Central memory CD8-positive, alpha-beta T cell (primary cell): ENCODE results near the gene DEPDC1B.

Experiments
- ATAC-seq: fragments of 150-1000 bp; cut with Tn5 transposase; replicated peaks from 2 replicates; pipeline ENCODE4 v1.10.0; 2022; ENCODE audit warnings: mild to moderate bottlenecking, moderate FRiP score, moderate number of reproducible peaks; ENCODE audit not compliant: poor library complexity, severe bottlenecking; ENCODE audit errors: extremely low read depth
- DNase-seq, 2 donors: peaks; one replicate each; pipeline ENCODE4 v3.0.0; 2021; ENCODE audit warnings: low spot score in 2 of 2
- H3K27ac Mint-ChIP-seq: one replicate; pipeline ENCODE4 v1.8.0; 2022; ENCODE audit warnings: low read depth, mild to moderate bottlenecking, moderate library complexity, mixed read lengths
- H3K27me3 Mint-ChIP-seq: one replicate; pipeline ENCODE4 v1.8.0; 2022; ENCODE audit warnings: mixed read lengths
- H3K36me3 Mint-ChIP-seq: one replicate; pipeline ENCODE4 v1.8.0; 2022; ENCODE audit warnings: mild to moderate bottlenecking, moderate library complexity, mixed read lengths; ENCODE audit not compliant: insufficient read depth
- H3K4me1 Mint-ChIP-seq: one replicate; pipeline ENCODE4 v1.8.0; 2022; ENCODE audit warnings: mixed read lengths
- H3K4me3 Mint-ChIP-seq: one replicate; pipeline ENCODE4 v1.8.0; 2022; ENCODE audit warnings: mild to moderate bottlenecking, moderate library complexity, mixed read lengths
- H3K9me3 Mint-ChIP-seq: one replicate; pipeline ENCODE4 v1.8.0; 2022; ENCODE audit warnings: mixed read lengths

Gene DEPDC1B

GRCh38 chr5:60549841-60550240 lies 150.1 kb downstream of the DEPDC1B start:
- no peak overlapping the region for H3K27ac Mint-ChIP-seq
- DNase-seq, result no peak
- H3K27me3 Mint-ChIP-seq, result no peaks in the 10 kb centered on the region
- H3K4me1 Mint-ChIP-seq, result no peaks in the 10 kb centered on the region
- no peak overlapping the region for H3K4me3 Mint-ChIP-seq
- ATAC-seq, result no peak
- peaks cover under 1% of the 10 kb centered on the region for H3K9me3 Mint-ChIP-seq
- H3K36me3 Mint-ChIP-seq, result no peaks in the 10 kb centered on the region
